Fibroblast of mammary gland (primary cell): ENCODE results near the gene CLTB.

Experiments used
- DNase-seq: peaks from one replicate; pipeline ENCODE4 v3.0.0-alpha.2; 2010; ENCODE audit warnings: low read depth
- H3K4me3 ChIP-seq: 2 replicates; pipeline ENCODE4 v1.5.1; 2011; ENCODE audit warnings: low read depth, mild to moderate bottlenecking, low read length, moderate library complexity; ENCODE audit not compliant: control insufficient read depth
- CTCF ChIP-seq: conservative IDR thresholded peaks from 2 replicates; pipeline ENCODE4 v1.5.1; 2011; ENCODE audit warnings: low read depth, low read length, inconsistent platforms; ENCODE audit not compliant: control insufficient read depth, insufficient read depth

The CLTB gene, protein sequence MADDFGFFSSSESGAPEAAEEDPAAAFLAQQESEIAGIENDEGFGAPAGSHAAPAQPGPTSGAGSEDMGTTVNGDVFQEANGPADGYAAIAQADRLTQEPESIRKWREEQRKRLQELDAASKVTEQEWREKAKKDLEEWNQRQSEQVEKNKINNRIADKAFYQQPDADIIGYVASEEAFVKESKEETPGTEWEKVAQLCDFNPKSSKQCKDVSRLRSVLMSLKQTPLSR

GRCh38 chr5:176415952-176416924 is at the start of gene CLTB:
CLTB (minus strand) TSS chr5:176416539; CDS start chr5:176416363, 176 bp downstream.
- H3K4me3 ChIP-seq: peak within 1 kb of the TSS; percentile 69
- TF ChIP-seq CTCF: peak; percentile 21
- DNase-seq: peak; percentile 71

DNA sequence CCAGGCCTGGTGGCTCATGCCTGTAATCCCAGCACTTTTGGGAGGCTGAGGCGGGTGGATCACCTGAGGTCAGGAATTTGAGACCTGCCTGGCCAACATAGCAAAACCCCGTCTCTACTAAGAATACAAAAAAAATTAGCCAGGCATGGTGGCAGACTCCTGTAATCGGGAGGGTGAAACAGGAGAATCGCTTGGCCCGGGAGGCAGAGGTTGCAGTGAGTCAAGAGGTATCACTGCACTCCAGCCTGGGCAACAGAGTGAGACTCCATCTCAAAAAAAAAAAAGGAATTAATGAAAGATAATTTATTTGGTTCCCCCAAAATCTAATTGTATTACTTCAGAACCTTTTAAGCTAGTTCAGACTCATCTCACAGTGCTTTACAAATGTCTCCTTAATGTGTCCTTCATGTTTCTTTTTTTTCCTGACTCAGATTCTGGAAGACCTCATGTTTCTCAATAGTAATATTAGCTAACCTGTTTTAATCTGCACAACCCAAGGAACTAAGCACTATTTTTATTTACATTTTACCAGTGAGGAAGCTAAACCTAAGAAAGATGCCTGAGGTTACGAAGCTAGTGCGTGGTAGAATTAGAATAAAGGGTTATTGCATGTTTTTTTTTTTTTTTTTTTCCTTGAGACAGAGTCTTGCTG is 46.9 kb upstream of the CLTB start:
- H3K4me3 ChIP-seq: no peak overlapping the region
- DNase-seq: no peak
- no peak for TF ChIP-seq CTCF

DNA sequence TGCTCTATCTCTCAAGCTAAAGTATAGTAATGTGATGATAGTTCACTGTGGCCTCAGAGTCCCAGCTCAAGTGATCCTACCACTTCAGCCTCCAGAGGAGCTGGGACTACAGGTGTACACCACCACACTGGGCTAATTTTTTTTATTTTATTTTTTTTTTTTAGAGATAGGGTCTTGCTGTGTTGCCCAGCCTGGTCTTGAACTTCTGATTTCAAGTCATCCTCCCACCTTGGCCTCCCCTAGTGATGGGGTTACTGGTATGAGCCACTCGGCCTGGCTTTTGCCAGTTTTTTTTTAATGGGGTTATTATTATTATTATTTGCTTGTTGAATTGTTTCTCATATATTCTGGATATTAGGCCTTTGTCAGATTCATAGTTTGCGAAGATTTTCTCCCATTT is 45.0 kb upstream of the CLTB start:
- H3K4me3 ChIP-seq: no peak overlapping the region
- TF ChIP-seq CTCF: no peak
- DNase-seq: no peak

DNA sequence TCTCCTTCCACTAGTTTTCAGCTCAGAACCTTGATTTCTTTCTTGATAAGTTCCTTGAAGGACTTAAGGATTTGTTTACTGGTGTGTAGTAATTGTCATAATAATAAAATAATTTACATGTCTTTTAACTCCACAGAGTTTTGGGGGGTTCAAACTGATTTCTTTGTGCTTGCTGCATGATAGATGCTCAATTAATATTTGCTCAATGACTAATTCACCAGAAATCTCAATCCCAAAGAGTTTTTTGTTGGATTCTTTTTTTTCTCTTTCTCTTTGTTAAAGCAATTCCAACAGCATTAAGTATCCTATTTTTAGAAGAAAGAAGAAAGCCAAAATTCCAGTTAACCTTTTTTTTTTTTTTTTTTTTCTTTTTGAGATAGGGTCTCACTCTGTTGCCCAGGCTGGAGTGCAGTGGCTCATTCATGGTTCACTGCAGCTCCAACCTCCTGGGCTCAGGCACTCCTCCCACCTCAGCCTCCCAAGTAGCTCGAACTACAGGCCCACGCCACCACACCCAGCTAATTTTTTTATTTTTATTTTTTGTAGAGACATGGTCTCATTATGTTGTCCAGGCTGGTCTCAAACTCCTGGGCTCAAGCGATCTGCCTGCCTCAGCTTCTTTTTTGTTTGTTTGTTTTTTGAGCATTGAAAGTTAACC is 42.7 kb upstream of the CLTB start:
- no peak for TF ChIP-seq CTCF
- no peak for DNase-seq
- H3K4me3 ChIP-seq: no peak overlapping the region

DNA sequence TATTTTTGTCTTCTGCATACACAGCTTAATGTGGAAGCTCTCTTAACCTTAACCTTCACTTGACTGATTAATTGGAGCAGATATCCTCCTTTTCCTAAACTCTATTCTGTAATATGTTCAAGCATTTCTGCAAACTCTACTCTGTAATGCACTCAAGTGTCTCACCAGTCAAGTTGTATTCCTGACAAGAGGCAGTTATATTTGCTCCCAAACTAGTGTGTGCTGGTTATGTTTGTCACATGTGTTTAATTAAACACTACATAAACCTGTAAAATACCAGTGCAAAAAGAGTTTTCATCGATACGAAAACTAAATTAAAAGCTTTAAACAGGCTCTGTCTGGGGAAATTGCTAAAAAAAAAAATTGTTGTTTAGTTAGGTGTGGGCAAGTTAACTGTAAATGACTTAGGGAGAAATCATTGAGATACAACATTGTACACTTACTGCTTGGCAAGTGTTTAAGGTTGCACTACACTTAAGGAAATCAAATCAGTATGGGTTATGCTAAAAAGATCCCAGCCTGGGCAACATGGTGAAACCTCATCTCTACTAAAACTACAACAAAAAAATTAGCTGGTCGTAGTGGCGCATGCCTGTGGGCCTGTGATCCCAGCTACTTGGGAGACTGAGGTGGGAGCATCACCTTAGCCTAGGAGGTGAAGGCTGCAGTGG is 38.5 kb upstream of the CLTB start:
- DNase-seq: no peak
- no peak overlapping the region for H3K4me3 ChIP-seq
- no peak for TF ChIP-seq CTCF

DNA sequence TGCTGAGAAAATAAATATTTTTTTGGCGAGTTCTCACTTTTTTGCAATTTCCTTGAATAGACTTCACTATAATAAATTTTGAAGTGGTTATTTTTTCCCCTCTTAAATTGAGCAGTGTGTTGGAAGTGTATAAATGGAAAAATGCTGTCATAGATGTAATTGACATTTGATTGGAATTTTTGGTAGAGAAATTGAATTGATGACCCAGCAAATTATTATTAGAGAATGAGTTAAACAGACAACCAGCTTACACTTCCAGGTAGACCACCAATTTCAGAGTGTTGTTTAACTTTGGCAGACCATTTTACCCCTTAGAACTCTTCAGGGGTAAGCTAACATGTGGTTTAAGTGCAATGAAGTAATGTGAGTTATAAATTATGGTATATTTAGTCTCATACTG is 33.7 kb upstream of the CLTB start:
- no peak for TF ChIP-seq CTCF
- no peak for DNase-seq
- H3K4me3 ChIP-seq: no peak overlapping the region
